Lower leg skin (tissue), 3 donors: Measurements from ENCODE around the gene NDUFS1.
"Not testable (repeated sequence)": the region's sequence is repeated elsewhere in the genome, so short reads cannot be mapped to it uniquely, and the experiment has no call there.

ENCODE experiments used
- POLR2A ChIP-seq, 2 donors: fragments of 450-650 bp; IDR thresholded peaks; one replicate each; pipeline ENCODE4 v1.6.1; 2016 to 2017; ENCODE audit warnings: antibody characterized with exemption in 2 of 2, mild to moderate bottlenecking in 1 of 2, moderate library complexity in 1 of 2
- TF ChIP-seq, protein P1 (sequence below), 3 donors: fragments of 450-650 bp; IDR thresholded peaks; one replicate each; pipeline ENCODE4 v1.5.1; 2016; ENCODE audit warnings: antibody characterized with exemption in 3 of 3, mild to moderate bottlenecking in 3 of 3, moderate library complexity in 2 of 3

GRCh38 chr2:206207316-206207715 lies 48.1 kb upstream of the NDUFS1 start:
- TF ChIP-seq, protein P1, sequence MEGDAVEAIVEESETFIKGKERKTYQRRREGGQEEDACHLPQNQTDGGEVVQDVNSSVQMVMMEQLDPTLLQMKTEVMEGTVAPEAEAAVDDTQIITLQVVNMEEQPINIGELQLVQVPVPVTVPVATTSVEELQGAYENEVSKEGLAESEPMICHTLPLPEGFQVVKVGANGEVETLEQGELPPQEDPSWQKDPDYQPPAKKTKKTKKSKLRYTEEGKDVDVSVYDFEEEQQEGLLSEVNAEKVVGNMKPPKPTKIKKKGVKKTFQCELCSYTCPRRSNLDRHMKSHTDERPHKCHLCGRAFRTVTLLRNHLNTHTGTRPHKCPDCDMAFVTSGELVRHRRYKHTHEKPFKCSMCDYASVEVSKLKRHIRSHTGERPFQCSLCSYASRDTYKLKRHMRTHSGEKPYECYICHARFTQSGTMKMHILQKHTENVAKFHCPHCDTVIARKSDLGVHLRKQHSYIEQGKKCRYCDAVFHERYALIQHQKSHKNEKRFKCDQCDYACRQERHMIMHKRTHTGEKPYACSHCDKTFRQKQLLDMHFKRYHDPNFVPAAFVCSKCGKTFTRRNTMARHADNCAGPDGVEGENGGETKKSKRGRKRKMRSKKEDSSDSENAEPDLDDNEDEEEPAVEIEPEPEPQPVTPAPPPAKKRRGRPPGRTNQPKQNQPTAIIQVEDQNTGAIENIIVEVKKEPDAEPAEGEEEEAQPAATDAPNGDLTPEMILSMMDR (IDR thresholded peaks at IDR 0.05) = not testable (repeated sequence)
- TF ChIP-seq POLR2A (IDR thresholded peaks at IDR 0.05) = not testable (repeated sequence)
